ENCODE results near the gene PLAGL2.
"Not testable (repeated sequence)": the region's sequence is repeated elsewhere in the genome, so short reads cannot be mapped to it uniquely, and the experiment has no call there.

Gene PLAGL2

DNA sequence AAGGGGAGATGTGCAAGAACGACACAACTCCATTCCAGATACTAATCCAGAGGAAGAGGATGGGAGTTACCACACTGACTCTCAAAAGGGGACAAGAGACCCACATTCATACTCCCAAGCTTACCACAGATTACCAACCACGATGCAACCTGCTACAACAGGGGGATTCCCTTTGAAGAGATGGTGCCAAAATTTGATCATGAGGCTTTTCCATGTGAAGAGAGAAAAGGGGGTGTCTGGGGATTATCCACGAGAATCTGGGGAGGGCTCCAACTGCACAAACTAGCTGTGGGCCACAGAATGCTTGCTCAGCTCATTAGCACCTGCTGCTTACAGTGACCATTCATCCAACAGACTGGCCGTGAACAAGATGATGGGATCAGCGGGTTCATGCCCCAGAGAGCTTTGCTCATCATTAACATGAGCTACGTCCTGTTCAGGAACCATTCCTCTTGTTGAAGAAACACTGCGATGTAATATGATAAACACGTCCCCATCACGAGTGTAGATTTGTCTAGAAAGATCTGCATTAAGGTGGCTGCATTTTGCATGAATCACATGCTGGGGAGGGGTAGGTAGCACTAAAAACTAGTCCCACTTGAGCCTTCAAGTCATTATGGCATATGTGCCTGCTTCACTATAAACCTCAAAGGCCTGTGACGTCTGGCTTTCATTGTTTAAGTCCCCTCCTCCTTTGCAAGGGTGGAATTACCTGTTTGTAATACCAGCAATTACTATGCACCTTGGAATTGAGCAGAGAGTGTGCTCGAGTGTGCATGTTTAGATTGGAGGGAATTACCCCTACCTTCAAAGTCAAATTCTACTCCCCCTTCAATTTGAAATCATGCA is 4.0 kb downstream of the PLAGL2 start:
- no peak for DNase-seq

- DNase-seq: no peak
Measured at GRCh38 chr20:32201977-32202363, 5.6 kb downstream of the PLAGL2 start.

- no peak for DNase-seq
Measured at GRCh38 chr20:32201296-32201976, 6.1 kb downstream of the PLAGL2 start.

DNA sequence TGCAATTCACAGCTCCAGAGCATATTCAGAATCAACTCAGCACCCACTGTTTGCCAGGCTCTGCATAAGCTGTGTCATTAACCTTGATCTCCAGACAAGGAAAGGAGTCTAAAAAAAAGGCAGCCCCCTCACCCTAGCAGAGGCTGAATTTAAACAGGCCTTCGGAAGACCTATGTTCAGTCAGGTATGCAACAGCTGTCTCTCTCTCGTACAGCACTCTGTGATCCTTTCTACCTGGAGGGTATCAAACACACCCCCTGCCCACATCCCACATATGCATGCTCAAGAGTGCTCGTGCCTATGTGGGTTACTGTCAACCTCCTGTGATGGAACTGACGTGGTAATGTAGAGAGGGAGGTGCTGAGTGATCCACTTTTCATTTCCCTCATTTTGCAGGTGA is 8.5 kb downstream of the PLAGL2 start:
- no peak for DNase-seq

- not testable (repeated sequence) for DNase-seq
Measured at GRCh38 chr20:32197136-32197535, 10.4 kb downstream of the PLAGL2 start.

DNA sequence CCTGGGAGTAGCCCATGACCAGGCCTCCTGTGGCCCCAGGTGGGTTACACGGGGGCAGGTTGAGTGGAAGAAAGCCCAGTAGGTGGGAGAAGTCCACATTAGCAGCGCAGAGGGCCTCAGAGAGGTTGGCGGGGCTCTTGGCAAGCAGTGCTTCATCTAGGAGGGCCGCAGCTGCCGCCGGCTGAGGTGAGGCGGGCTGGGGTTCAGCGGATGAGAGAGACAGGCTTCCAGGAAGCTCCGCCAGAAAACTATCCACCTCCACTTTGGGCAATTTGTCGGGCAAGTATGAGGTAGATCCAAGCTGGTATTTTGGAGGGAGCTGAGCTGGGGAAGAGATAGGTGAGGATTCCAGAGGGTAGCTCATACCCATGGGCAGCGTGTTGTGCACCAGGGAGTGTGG is 10.9 kb downstream of the PLAGL2 start:
- not testable (repeated sequence) for DNase-seq

- DNase-seq: no peak
Measured at GRCh38 chr20:32195581-32195980, 12.0 kb downstream of the PLAGL2 start.

DNA sequence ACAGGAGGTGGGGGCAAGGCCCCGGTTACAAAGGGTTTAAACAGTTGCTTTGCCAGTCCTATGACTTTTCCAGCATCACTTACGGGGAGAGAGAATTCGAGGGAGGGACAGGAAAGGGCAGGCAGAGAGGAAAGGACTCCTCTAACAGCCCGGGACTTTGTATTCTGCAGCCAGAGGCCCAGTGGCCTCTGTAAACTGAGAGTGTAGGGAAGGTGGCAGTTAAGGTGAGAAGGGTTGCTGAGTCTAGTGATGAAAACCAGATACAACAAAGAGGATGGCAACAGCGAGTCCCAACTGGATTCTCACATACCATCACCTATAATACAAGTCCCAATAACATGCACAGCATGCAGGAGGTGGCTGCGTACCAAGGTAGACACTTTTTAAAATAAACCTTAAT is 13.5 kb downstream of the PLAGL2 start:
- no peak for DNase-seq

DNA sequence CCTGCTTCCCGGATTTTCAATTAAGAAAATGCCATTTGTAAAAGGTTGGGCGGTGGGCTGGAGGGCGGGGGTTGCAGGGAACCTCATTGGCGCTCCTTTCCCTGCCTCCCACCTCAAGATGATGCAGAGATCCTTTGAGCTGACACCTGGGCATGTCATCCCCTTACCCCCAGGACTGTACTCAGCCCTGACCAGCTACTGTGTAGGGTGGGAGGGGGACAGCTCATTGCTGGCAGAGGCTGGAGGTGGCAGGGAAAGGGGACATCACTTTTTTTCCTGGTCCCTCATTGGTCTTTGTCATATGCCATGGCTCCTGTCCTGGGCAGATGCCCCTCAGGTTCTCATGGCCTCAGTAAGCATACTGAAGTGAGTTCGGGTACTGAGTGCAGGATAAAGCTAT is 14.2 kb downstream of the PLAGL2 start:
- DNase-seq: not testable (repeated sequence)

DNA sequence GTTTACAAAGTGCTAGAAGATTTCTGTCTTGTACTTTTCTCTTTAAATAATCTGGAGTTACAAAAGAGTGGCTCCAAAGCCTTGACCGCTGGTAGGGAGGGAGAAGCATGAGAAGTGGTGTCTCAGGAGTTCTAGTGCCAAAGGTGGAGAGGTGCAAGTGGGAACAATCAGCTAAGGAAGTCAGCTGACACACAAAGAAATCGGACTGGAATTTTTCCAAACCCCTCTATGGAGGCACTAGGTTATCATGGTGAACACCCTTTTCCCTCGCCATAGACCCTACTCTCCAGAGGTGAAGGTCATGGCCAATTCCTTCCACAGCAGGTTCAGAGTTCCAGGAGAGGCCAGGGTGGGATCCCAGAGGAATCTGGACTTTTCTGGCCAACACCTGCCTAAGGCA is 14.8 kb downstream of the PLAGL2 start:
- DNase-seq: no peak

- no peak for DNase-seq
Measured at GRCh38 chr20:32191873-32192272, 15.7 kb downstream of the PLAGL2 start.

- DNase-seq: no peak
Measured at GRCh38 chr20:32191422-32191821, 16.1 kb downstream of the PLAGL2 start.

DNA sequence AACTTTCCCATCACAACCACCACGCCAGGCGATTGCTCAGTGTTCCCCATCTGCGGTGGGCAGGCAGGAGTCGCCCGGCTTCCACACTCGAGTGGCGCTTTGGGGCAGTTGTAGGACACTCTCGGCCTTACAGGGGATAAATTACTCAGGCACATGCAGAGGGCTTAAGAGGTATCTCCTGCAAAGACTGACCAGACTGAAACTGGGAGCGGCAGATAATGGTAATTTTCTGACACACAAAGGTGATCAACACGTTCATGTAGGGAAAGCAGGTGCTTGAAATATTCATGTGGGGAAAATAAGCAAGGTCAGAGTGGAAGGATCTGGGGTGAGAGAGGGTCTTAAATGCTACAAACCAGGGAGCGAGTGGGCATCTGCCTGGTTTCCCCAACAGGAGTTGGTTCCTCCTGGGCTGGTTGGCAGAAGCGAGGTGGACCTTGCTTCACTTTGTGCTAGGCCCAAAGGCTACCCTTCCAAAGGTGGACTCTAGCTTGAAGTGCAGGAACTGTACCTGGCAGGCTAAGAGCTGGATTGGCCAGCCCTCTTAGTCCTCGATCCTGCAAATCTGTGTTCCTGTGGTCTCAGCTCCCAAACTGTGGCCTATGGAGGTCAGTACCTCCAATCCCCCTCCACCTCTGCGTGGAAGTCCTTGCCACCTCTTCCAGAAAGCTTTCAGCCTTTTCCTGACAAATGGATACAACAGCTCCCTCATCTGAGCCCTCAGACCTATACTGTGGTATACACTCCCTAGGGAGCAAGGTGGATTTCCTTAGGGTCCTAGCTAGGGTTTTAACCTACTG is 16.7 kb downstream of the PLAGL2 start:
- DNase-seq: no peak

DNA sequence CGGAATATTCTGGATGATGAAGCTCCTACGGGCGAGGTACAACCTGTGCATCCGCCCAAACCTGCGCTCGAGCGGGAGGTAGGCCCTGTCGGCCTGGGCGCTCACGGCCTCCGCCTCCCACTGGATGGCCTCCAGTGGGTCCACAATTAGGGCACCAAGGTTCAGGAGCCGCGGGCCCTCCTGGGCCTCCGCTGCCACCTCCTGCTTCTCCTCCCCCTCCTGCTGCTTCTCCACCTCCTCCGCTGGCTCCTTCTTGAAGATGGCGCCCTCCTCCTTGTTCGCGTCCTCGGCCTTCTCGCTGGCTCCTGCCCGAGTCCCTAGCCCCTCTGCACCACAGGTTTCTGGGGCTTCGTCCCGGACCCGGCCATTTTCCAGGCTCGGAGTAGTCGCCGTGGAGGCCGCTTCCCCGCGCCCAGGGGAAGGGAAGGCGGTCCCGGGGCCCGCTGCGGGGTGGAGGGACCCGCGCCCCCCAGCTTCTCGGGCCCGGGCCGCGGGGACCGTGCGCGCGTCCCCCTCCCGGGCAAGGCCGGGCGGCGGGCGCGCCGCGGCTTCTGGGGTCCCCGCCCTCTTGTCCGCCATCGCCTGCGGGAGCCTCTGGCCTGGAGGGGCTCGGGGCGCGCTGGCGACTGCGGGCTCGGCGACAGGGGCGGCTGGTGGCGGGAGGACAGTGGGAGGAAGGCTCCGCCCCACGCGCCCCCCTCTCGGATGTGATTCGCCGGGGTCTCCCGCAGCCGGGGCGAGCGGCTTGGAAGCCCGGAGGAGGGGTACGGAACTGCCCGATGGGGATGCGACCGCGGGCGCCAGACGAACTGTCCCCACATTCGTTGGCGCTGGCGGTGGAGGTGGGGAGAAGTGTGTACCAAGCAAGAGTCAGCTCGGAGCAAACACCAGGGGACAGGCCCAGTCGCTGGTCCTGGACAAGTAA is 17.6 kb downstream of the PLAGL2 start:
- peak; percentile 43 for DNase-seq

DNA sequence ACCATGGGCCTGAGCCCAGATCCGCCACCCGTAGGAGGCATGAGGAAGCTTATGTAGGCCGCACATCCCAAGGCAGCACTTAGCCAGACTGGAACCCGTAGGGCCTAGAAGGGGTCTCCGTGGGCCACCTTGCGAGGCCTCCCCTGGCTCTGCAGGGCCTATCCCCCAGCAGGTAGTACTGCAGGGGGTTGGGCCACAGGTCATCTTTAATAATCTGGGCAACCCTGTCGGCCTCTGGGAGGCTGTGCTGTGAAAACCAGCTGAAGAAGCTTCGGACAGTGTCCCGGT is 18.5 kb downstream of the PLAGL2 start:
- no peak for DNase-seq

DNA sequence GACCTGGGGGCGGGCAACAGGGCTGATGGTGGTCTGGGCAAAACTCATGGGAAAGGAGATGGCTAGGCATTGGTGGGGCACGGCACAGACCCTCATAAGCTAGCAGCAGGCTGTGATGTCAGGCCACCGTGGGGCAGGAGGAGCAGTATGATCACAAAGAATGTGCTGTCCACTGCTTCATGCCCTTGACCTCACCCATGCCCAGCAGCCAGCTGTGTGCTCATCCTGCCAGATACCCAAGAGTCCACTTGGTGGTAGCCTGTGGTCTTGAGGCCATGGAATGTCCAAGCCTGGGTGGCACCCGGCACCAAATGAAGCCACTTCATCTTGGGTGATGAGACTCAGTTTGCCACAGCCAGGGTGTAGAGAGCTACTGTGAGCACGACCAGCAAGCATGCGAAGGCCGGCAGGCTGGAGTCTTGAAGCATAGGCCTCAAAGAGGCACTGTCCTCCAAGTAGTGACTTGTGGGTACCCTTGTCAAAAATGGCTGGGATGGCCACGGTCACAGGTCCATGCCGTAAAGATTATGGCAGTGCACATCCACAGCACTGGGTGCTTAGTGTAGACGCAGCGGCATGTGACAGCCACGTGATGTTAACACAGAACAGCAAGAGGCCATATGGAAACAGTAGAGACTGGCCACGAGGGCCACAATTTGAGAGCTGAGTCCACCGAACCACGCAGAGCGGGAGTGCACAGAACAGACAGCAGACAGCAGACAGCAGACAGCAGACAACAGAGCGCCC is 19.0 kb downstream of the PLAGL2 start:
- DNase-seq: no peak

GRCh38 chr20:32186506-32186905 is 21.0 kb downstream of the PLAGL2 start:
- no peak for DNase-seq

DNA sequence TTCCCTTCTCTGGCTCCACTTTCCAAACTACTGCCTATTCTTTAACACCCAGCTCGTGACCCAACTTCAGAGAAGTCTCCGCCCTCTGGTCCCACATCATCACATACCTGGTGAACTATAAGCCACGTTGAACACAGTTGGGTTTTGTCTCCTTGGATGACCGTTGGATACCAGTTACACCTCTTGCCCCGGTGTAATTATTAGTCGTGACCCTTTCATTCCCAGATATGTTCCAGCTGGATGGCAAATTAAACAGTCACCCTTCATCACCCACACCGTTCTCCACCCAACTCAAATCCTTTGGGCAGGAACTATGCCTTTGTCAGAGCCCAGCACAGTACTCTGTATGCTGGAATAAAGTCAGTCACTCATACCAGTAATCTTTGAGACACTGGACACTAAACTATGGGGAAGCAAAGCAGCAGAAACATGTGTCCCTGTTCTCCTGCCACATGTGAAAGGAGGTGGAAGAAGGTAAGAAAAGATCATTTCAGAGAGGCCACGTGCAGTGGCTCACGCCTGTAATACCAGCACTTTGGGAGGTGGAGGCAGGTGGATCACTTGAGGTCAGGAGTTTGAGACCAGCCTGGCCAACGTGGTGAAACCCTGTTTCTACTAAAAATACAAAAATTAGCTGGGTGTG is 22.5 kb downstream of the PLAGL2 start:
- no peak for DNase-seq

DNA sequence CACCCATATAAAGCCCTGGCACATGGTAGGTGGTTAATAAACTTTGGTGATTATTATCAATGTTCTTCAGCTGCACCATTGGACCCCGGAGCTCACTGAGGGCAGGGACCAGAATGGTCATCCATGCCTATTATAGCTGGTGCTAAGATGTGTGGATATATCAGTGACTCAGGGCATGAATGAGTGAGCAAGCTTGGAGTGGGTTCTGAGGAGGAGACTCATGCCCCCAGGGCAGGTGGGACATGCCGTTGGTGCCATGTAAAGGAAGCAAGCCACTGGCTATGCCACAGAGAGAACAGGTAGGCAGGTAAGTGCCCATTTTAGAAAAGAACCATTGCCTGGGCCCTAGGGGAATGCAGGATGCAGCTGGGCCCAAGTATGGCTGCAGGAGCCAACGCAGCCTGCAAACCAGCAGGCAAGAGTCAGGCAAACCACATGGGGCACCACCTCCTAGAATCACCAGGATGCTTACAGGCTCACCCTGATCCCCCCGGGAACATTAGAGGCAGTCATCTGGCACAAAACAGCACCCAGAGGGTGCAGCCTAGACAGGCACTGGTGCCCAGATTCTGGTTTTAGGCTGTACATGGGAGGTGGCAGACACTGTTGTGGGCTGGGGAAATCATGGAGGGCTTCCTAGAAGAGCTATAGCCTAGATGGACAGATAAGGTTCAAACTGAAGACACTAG is 23.5 kb downstream of the PLAGL2 start:
- DNase-seq: no peak

DNA sequence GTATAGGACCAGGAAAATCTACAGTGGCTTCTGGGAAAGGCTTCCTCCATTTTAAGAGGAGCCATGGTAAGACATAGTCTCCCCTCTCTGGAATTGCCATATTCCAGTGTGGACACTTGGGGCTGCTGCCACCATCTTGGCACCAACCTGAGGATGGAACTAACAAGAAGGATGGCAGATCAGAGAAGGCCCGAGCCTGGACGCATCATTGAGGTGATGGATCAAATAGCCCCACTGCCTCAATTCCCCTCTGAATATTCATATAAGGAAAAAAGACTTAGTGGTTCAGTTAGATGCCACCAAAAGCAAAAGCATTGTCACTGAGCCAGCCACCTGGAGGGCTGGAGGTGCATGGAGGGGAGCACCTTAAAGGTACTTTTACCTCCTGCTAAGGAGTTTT is 25.9 kb downstream of the PLAGL2 start:
- no peak for DNase-seq

GRCh38 chr20:32179934-32180333 is 27.6 kb downstream of the PLAGL2 start:
- DNase-seq: no peak

Data from CD4-positive, alpha-beta T cell treated with Interleukin-12 subunit alpha and Interleukin-12 subunit beta, for 1 hour (primary cell).